NCI-H146 treated with DMSO at 0.1 percent for 48 hours (cell line): Measurements from ENCODE around the gene TAGAP.

Experiments
- DNase-seq: peaks from one replicate; lab custom pipeline; 2025; ENCODE audit not compliant: unreplicated experiment; lab: John Stamatoyannopoulos, UW

TAGAP gene

GRCh38 chr6:159044899-159045727 is at the start of gene TAGAP:
Gene TAGAP, minus strand, starts transcription at chr6:159044991. Its CDS starts 845 bp downstream, at chr6:159044146.
- DNase-seq = no peak

GRCh38 chr6:159093609-159094443 is 49.0 kb upstream of the TAGAP start:
- DNase-seq = no peak

GRCh38 chr6:159092631-159093030 is 47.8 kb upstream of the TAGAP start:
- no peak for DNase-seq

GRCh38 chr6:159090530-159091480 is 46.0 kb upstream of the TAGAP start:
- DNase-seq = no peak

- DNase-seq = no peak
Observed at GRCh38 chr6:159089909-159090308, 45.1 kb upstream of the TAGAP start.

- no peak for DNase-seq
Observed at GRCh38 chr6:159089443-159089842, 44.7 kb upstream of the TAGAP start.

- no peak for DNase-seq
Observed at GRCh38 chr6:159086033-159086618, 41.3 kb upstream of the TAGAP start.

GRCh38 chr6:159085396-159085895 is 40.7 kb upstream of the TAGAP start:
- no peak for DNase-seq

GRCh38 chr6:159084493-159085091 is 39.8 kb upstream of the TAGAP start:
- no peak for DNase-seq

GRCh38 chr6:159083146-159083545 is 38.4 kb upstream of the TAGAP start:
- DNase-seq = no peak

- DNase-seq = no peak
Observed at GRCh38 chr6:159082039-159082815, 37.4 kb upstream of the TAGAP start.

GRCh38 chr6:159080217-159080976 is 35.6 kb upstream of the TAGAP start:
- no peak for DNase-seq

- DNase-seq = no peak
Observed at GRCh38 chr6:159079367-159079766, 34.6 kb upstream of the TAGAP start.

- DNase-seq = no peak
Observed at GRCh38 chr6:159077123-159077522, 32.3 kb upstream of the TAGAP start.

- DNase-seq = no peak
Observed at GRCh38 chr6:159075506-159076228, 30.9 kb upstream of the TAGAP start.

- DNase-seq = no peak
Observed at GRCh38 chr6:159074876-159075275, 30.1 kb upstream of the TAGAP start.

GRCh38 chr6:159074120-159074684 is 29.4 kb upstream of the TAGAP start:
- DNase-seq = no peak
